ENCODE results near the gene APH1B.
"Not testable (repeated sequence)": the region's sequence is repeated elsewhere in the genome, so short reads cannot be mapped to it uniquely, and the experiment has no call there.

The APH1B gene

DNA sequence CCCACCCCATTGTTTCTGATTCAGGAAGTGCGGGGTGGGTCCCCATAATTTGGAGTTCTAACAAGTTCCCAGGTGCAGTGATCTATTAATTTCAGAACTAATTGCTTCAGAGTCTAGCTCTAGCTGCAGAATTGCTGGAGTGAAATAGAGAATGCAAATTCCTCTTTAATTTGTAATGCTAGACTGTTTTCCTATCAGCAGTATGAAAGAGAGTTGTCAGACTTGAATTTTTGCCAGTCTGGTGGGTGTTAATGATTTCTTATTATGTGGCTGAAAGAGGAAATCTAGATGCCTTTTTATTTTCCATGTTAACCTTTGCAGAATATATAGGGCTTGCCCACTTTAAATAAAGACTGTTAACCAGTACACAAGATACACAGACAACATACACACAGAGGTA is 23.7 kb downstream of the APH1B start:
- no peak for DNase-seq

DNA sequence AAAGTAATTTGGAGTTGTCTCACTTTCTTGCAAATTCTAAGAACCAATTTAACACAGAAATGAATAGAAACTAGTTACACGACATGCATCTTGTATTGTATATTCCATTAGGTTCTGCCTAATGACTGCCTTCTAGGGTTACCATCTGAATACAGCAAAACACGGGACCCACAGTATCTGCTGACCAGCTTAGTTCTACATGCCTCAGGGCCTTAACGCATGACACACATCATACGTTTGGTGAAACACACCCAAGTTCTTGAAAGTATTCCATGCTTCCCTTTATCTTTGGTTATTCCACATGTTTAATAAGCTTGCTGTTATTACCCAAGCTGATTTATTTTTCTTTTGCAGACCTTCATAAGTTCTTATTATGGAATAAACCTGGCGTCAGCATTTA is 27.9 kb downstream of the APH1B start:
- no peak for DNase-seq

- DNase-seq: no peak
These were observed 29.2 kb downstream of the APH1B start for GRCh38 chr15:63306492-63307073.

GRCh38 chr15:63308491-63308890 is 31.1 kb downstream of the APH1B start:
- no peak for DNase-seq

- DNase-seq: no peak
These were observed 31.5 kb downstream of the APH1B start for GRCh38 chr15:63308947-63309346.

- DNase-seq: no peak
These were observed 33.2 kb downstream of the APH1B start for GRCh38 chr15:63310646-63311045.

DNA sequence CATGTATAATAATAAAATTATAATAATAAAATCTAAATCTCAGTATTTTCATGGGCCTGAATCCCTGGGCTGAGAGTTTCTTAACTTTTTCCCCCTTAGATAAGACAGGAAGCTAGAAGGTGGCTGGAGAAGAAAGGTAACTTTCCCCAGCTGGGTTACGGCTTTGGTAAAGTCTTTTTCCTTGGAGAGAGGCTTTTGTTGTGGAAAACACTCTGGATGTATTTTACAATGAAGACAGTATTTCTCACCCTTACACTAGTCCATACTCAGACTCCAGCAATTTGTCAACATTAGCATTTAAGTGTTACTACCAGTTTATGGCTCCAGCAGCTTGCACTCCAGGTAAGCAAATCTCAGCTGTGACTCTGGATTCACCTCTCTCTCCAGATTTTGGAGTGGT is 34.9 kb downstream of the APH1B start:
- DNase-seq: no peak

- DNase-seq: no peak
These were observed 36.4 kb downstream of the APH1B start for GRCh38 chr15:63313825-63314224.

DNA sequence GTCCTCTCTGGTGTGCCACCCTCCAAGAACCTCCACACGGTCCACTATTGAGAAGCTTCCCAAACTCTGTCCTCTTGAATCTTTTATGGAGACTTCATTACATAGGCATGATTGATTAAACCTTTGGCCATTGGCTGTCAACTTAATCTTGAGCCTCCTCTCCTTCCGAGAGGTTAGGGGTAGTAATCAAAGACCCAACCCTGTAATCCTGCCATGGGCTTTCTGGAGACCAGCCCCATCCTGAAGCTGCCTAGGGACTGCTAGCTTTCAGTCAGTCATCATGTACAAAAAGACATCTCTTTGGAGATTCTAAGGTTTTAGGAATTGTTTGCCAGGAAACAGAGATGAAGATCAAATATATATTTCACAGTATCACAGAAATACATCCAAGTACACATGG is 37.0 kb downstream of the APH1B start:
- no peak for DNase-seq

- no peak for DNase-seq
These were observed 40.9 kb downstream of the APH1B start for GRCh38 chr15:63318344-63318743.

- DNase-seq: no peak
These were observed 41.7 kb downstream of the APH1B start for GRCh38 chr15:63319065-63319464.

GRCh38 chr15:63320446-63320845 is 43.0 kb downstream of the APH1B start:
- not testable (repeated sequence) for DNase-seq

- not testable (repeated sequence) for DNase-seq
These were observed 43.6 kb downstream of the APH1B start for GRCh38 chr15:63320981-63321380.

DNA sequence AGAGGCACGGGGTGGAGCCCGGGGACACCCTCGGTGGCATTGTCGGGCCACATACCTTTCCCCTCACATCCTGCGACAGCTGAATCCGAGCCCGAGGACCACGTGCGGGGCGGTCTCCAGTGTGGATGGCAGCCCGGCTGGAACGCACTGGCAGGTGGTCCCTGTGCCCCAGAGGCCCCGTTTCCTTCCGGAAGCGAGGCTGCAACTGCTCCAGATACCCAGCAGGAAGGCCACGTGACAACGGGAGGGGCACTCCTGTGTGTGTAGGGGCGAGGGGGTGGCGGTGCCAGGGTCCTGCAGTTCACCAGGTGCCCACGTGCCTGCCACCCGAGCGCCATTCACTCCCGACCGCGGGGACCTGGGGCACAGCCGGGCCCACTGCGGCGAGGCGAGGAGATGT is 44.1 kb downstream of the APH1B start:
- no peak for DNase-seq

GRCh38 chr15:63322541-63322940 is 45.1 kb downstream of the APH1B start:
- DNase-seq: no peak

- DNase-seq: no peak
These were observed 46.6 kb downstream of the APH1B start for GRCh38 chr15:63323798-63324563.

DNA sequence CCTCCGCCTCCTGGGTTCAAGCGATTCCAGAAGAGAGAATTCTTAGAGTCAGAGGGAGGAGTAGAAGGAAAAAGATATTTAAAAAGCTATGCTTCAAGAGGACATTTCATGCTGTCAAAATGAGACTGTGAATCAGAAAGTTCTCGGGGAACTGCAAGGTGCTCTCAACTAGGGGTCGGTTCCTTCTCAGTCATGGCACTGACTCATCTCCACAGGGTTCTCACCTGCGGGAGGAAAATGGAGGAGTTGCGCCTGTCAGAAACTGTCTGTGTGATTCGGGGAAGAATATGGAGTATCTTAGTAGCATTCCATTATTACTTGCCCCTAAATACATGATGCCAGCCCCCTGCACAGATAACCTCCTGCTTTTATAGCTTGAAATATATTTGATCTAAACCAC is 47.4 kb downstream of the APH1B start:
- no peak for DNase-seq

- no peak for DNase-seq
These were observed 50.4 kb downstream of the APH1B start for GRCh38 chr15:63327648-63328421.

- no peak for DNase-seq
These were observed 52.4 kb downstream of the APH1B start for GRCh38 chr15:63329567-63330350.

DNA sequence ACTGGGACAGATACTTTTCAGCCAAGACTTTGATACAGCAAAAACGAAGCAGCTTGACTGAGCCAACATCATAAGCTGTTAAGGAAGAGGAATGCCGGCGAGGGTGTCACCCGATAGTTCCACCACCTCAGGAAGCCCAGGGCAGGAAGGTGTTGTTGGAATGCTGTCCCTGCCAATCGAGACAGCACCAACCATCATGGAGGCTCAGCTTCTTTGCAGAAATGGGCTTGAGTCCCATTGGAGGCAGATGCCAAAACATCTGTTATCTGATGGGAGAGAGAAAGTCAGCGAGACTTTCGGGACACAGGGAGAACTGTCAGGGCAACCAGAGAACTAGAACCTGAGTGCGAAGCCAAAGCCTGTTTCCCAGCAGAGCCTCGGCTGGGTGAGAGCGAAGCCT is 53.5 kb downstream of the APH1B start:
- DNase-seq: no peak

DNA sequence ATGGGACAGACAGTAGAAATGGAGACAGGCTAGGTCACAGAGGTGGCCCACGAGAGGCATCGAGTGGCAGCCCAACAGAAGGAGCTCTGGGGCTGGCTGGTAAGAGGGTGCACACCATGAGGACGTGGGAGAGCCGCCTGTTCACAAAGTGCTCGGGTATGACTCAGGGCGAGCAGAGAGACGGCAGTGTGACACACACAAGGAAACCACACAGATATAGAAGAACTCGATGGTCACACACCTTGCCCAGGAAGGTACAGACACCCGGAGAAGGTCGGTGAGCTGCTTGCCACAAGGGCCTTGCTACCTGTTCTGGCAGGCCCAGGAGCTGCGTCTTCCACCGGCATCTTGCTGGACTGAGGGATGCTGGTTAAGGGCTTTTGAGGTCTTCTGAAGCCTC is 54.1 kb downstream of the APH1B start:
- no peak for DNase-seq

- no peak for DNase-seq
These were observed 55.1 kb downstream of the APH1B start for GRCh38 chr15:63332367-63333124.

Data from activated CD4-positive, alpha-beta T cell treated with anti-CD3 and anti-CD28 coated beads, Interleukin-2, amount 50 U/mL, for 1 hour (primary cell).